Heart left ventricle (tissue), 13 donors: Measurements from ENCODE around the gene RPL34.

ENCODE experiments used
- POLR2A ChIP-seq, 2 donors: fragments of 450-650 bp; IDR thresholded peaks; one replicate each; pipeline ENCODE4 v1.6.1; 2017; ENCODE audit warnings: antibody characterized with exemption in 2 of 2, mild to moderate bottlenecking in 2 of 2, moderate library complexity in 2 of 2
- TF ChIP-seq, protein P1 (sequence below), 12 donors: fragments of 200-600 bp; sonication (generic) in 4 of 12; IDR thresholded peaks; one replicate each; pipeline versions ENCODE4 v1.5.0 to v1.8.0; 2018 to 2022; ENCODE audit warnings: antibody characterized with exemption in 12 of 12, mild to moderate bottlenecking in 5 of 12
- donor health status: ischemic (EF 13 %, LVEDD 7.1; RV severe dilation, severe dysfunction).
- donor health status: DM: no; HTN: yes; CAD: no.
- donor health status: DM: no; HTN: no; CAD: no.
- donor health status: ischemic (EF 25% LVEDD 6.9; RV normal size, moderate dysfunction).
- donor health status: ischemic (EF 25% LVEDD 5.7; RV mildly dilated, moderate dysfunction).
- donor health status: ischemic (EF 35%, LVEDD 5.7; RV mildly dilated, moderate dysfunction).
- donor health status: nonischemic (EF 11% LVEDD 7.7; RV severe dilation, severe dysfunction).
- donor health status: DM: yes; HTN: yes; CAD: no.
- donor health status: PGD.
- donor health status: ischemic (EF 29% LVEDD 5.4; RV normal size, mild dysfunction).
- donor health status: nonischemic (EF 23%, LVEDD 6.1; RV moderate dilation, normal function).

DNA sequence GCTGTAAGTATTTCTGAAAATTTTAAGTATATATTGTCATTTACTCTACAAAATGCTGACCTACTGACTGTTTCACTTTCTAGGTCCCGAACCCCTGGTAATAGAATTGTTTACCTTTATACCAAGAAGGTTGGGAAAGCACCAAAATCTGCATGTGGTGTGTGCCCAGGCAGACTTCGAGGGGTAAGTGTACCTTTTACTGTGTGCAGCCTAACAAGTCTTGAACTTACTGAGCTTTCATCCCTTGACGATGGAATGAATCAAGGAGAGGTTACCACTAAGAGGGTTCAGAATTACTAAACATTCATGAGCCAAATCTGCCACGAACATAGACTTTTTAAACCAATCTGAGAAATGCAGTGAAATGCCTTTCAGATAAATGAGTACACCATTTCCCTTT lies 1.6 kb downstream of the RPL34 start:
- TF ChIP-seq, protein P1, sequence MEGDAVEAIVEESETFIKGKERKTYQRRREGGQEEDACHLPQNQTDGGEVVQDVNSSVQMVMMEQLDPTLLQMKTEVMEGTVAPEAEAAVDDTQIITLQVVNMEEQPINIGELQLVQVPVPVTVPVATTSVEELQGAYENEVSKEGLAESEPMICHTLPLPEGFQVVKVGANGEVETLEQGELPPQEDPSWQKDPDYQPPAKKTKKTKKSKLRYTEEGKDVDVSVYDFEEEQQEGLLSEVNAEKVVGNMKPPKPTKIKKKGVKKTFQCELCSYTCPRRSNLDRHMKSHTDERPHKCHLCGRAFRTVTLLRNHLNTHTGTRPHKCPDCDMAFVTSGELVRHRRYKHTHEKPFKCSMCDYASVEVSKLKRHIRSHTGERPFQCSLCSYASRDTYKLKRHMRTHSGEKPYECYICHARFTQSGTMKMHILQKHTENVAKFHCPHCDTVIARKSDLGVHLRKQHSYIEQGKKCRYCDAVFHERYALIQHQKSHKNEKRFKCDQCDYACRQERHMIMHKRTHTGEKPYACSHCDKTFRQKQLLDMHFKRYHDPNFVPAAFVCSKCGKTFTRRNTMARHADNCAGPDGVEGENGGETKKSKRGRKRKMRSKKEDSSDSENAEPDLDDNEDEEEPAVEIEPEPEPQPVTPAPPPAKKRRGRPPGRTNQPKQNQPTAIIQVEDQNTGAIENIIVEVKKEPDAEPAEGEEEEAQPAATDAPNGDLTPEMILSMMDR (IDR thresholded peaks at IDR 0.05) = no peak
- TF ChIP-seq POLR2A (IDR thresholded peaks at IDR 0.05) = no peak
